ENCODE measurements around the gene P2RY11.
A peak's percentile ranks its signal among the peaks of the same experiment; 100 is the strongest.

DNA sequence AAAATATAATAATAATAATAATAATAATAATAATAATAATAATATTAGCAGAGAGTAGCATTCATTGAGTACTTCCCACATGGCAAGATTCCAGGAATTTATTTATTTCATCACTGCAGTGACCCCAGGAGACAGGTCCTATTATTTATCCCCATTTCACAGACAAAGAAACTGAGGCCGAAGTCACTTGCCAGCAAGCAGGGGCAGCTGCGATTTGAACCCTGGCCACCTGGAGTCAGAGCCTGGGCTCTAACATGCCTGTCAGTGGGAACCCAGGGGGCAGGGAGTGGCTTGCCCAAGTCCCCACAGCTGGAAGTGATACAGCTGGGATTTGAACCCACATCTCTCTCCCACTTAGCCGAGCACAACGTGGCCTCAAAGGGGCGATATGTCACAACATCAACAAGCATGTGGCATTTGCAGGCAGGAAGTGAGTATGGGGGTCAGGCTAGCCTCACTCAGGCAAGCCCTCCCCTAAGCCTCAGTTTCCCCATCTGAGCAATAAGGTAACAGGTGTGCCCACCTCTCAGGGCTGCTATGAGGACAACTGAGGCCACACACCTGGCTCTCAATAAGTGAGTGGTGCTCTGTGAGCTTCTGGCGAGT is 22.4 kb upstream of the P2RY11 start:
- TF ChIP-seq POLR2A (IDR thresholded peaks at IDR 0.05; ENCODE audit: low read depth, low read length) (peak; percentile 39; the same call in 1 of the 2 replicates), POLR2AphosphoS5 (IDR thresholded peaks at IDR 0.05; ENCODE audit: low read depth, low read length) (no peak), TAF1 (IDR thresholded peaks at IDR 0.05; ENCODE audit: low read depth, low read length) (no peak), PAX5 (IDR thresholded peaks at IDR 0.05; ENCODE audit: insufficient read depth, low read length, severe bottlenecking) (no peak), SPI1 (IDR thresholded peaks at IDR 0.05; ENCODE audit: low read depth, low read length) (no peak)

Measured in GM12891 (cell line).